ENCODE data around the gene UBE2G2.

GRCh38 chr21:44836666-44837471, 35.2 kb upstream of the UBE2G2 start:
- no peak for TF ChIP-seq POLR2A (IDR thresholded peaks at IDR 0.05; ENCODE audit: low read depth, low read length)
- TF ChIP-seq TAF1 (IDR thresholded peaks at IDR 0.05; ENCODE audit: borderline replicate concordance, low read depth, low read length), result no peak
- no peak for TF ChIP-seq POLR2AphosphoS5 (IDR thresholded peaks at IDR 0.05; ENCODE audit: low read depth, low read length)

All from GM12892 (cell line).